Ishikawa (cell line): ENCODE data around the gene CDH16.

Experiments
- CEBPB ChIP-seq: IDR thresholded peaks from 2 replicates; pipeline ENCODE4 v1.6.1; 2012
- CREB1 ChIP-seq: IDR thresholded peaks from 2 replicates; pipeline ENCODE4 v1.6.1; 2012; ENCODE audit warnings: low read depth
- EGR1 ChIP-seq: IDR thresholded peaks from 2 replicates; pipeline ENCODE4 v1.6.1; 2012
- EP300 ChIP-seq: IDR thresholded peaks from 2 replicates; pipeline ENCODE4 v1.6.1; 2012; ENCODE audit warnings: borderline replicate concordance
- FOXM1 ChIP-seq: IDR thresholded peaks from 2 replicates; pipeline ENCODE4 v1.6.1; 2012; ENCODE audit warnings: low read depth, borderline replicate concordance
- NFIC ChIP-seq: IDR thresholded peaks from 2 replicates; pipeline ENCODE4 v1.6.1; 2012
- RAD21 ChIP-seq: IDR thresholded peaks from 2 replicates; pipeline ENCODE4 v1.6.1; 2012; ENCODE audit warnings: low read depth
- TAF1 ChIP-seq: IDR thresholded peaks from 2 replicates; pipeline ENCODE4 v1.6.1; 2012; ENCODE audit warnings: low read depth, mild to moderate bottlenecking
- TCF12 ChIP-seq: IDR thresholded peaks from 2 replicates; pipeline ENCODE4 v1.6.1; 2012; ENCODE audit warnings: low read depth
- TEAD4 ChIP-seq: IDR thresholded peaks from 2 replicates; pipeline ENCODE4 v1.6.1; 2012
- YY1 ChIP-seq: IDR thresholded peaks from 2 replicates; pipeline ENCODE4 v1.6.1; 2012; ENCODE audit warnings: low read depth
- ZBTB7A ChIP-seq: IDR thresholded peaks from 2 replicates; pipeline ENCODE4 v1.6.1; 2012; ENCODE audit warnings: low read depth
- TF ChIP-seq, protein P1 (sequence below): IDR thresholded peaks from 2 replicates; pipeline ENCODE4 v1.6.1; 2012
- TF ChIP-seq, protein P2 (sequence below): IDR thresholded peaks from 2 replicates; pipeline ENCODE4 v1.6.1; 2012
- TF ChIP-seq, protein P3 (sequence below): IDR thresholded peaks from 2 replicates; pipeline ENCODE4 v1.6.1; 2012; ENCODE audit warnings: low read depth, mild to moderate bottlenecking

Gene CDH16

GRCh38 chr16:66905633-66906539, 12.8 kb downstream of the CDH16 start:
- TF ChIP-seq EGR1 (no peak), TCF12 (no peak), TAF1 (no peak), NFIC (peak; percentile 71), TEAD4 (0 out of 2 replicates have a peak, but pooled peaks have one; percentile 28), CEBPB (no peak)
- TF ChIP-seq, protein P1, sequence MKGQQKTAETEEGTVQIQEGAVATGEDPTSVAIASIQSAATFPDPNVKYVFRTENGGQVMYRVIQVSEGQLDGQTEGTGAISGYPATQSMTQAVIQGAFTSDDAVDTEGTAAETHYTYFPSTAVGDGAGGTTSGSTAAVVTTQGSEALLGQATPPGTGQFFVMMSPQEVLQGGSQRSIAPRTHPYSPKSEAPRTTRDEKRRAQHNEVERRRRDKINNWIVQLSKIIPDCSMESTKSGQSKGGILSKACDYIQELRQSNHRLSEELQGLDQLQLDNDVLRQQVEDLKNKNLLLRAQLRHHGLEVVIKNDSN, result no peak
- TF ChIP-seq, protein P2, sequence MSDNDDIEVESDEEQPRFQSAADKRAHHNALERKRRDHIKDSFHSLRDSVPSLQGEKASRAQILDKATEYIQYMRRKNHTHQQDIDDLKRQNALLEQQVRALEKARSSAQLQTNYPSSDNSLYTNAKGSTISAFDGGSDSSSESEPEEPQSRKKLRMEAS, result peak; percentile 44; the same call in 1 of the 2 replicates

GRCh38 chr16:66904846-66905632, 13.6 kb downstream of the CDH16 start:
- no peak for TF ChIP-seq TEAD4
- no peak for TF ChIP-seq FOXM1
- no peak for TF ChIP-seq TAF1
- no peak for TF ChIP-seq NFIC
- TF ChIP-seq, protein P3, sequence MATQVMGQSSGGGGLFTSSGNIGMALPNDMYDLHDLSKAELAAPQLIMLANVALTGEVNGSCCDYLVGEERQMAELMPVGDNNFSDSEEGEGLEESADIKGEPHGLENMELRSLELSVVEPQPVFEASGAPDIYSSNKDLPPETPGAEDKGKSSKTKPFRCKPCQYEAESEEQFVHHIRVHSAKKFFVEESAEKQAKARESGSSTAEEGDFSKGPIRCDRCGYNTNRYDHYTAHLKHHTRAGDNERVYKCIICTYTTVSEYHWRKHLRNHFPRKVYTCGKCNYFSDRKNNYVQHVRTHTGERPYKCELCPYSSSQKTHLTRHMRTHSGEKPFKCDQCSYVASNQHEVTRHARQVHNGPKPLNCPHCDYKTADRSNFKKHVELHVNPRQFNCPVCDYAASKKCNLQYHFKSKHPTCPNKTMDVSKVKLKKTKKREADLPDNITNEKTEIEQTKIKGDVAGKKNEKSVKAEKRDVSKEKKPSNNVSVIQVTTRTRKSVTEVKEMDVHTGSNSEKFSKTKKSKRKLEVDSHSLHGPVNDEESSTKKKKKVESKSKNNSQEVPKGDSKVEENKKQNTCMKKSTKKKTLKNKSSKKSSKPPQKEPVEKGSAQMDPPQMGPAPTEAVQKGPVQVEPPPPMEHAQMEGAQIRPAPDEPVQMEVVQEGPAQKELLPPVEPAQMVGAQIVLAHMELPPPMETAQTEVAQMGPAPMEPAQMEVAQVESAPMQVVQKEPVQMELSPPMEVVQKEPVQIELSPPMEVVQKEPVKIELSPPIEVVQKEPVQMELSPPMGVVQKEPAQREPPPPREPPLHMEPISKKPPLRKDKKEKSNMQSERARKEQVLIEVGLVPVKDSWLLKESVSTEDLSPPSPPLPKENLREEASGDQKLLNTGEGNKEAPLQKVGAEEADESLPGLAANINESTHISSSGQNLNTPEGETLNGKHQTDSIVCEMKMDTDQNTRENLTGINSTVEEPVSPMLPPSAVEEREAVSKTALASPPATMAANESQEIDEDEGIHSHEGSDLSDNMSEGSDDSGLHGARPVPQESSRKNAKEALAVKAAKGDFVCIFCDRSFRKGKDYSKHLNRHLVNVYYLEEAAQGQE, result no peak
- TF ChIP-seq, protein P1, result no peak
- TF ChIP-seq ZBTB7A, result no peak
- no peak for TF ChIP-seq EGR1
- TF ChIP-seq, protein P2, result no peak
- no peak for TF ChIP-seq CEBPB
- no peak for TF ChIP-seq YY1
- TF ChIP-seq RAD21, result no peak
- no peak for TF ChIP-seq CREB1
- no peak for TF ChIP-seq EP300
- TF ChIP-seq TCF12, result no peak

DNA sequence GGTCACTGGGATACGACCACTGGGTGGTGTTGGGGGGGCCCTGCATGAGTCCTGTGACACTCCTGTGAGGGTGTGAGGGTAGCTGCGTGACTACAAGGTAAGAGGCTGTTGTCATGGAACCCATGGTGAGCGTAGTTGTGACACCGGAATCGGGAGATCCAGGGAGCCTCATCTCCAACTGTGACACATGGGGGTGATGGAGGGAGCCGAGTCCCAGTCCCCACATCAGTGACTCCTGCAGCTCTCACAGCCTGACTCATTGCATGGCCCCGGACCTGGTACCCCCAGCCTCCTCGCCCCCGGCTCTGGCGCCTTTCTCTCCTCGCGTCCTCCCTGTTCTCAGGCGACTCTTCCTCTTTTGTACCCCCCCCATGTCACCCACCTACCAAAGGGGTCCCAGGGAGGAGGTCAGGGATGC, 14.2 kb downstream of the CDH16 start:
- TF ChIP-seq EP300 (no peak), ZBTB7A (no peak)

DNA sequence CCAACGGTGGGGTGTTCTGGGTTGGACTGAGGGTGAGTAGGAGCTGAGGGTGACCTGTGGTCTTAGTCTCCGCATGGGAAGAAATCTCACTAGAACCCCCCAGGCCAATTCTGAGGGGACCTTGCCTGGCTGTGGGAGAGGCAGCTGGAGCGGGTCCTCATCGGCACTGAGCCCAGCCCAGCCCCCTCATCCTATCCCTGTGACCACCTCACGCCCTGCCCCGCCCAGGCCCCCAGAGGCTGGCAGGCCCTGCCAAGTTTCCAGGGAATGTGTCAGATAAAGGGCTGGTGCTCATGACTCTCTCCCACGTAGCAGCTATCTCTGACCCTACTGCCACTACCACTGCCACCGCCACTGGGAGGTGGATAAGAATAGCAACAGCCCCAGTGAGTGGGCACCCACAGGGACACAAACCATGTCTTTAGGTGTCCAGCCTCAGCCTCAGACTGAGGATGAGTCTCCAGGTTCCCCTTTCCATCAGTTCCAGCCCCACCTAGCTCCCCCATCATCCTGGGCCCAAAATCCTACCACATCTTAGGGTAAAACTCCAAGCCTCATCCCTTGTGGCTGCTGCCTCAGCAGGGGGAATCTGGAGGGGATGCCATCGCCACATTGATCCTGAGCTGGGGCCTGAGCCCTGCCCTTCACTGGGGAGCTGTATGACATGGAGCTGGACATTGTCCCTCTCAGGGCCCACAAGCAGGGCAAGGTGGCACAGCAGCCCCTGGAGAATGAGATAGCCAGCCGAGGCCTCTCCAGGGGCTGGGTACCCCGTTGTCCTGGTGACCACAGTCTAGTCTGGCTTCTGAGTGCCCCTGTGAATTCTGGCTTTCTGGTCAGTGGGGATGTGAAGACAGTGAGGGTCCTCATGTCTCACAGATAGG, 14.9 kb downstream of the CDH16 start:
- TF ChIP-seq CEBPB (no peak), ZBTB7A (no peak)

- TF ChIP-seq ZBTB7A, result no peak
- TF ChIP-seq, protein P1, result no peak
- no peak for TF ChIP-seq CEBPB
- TF ChIP-seq TCF12, result no peak
- TF ChIP-seq EP300, result no peak
- TF ChIP-seq YY1, result no peak
- TF ChIP-seq RAD21, result no peak
- TF ChIP-seq, protein P2, result no peak
- TF ChIP-seq EGR1, result no peak
- TF ChIP-seq CREB1, result no peak
- TF ChIP-seq FOXM1, result no peak
- TF ChIP-seq TEAD4, result no peak
- TF ChIP-seq, protein P3, result no peak
- TF ChIP-seq TAF1, result no peak
- no peak for TF ChIP-seq NFIC
These were observed 15.8 kb downstream of the CDH16 start for GRCh38 chr16:66902648-66903543.
